IPS-15b (cell line): ENCODE results near the gene BOD1L1.

Experiments used
- H3K27me3 ChIP-seq: one replicate; pipeline ENCODE4 v1.6.1; 2013; ENCODE audit warnings: low read length; ENCODE audit not compliant: control insufficient read depth, insufficient read depth
- H3K36me3 ChIP-seq: one replicate; pipeline ENCODE4 v1.6.1; 2013; ENCODE audit warnings: low read length; ENCODE audit not compliant: control insufficient read depth, insufficient read depth
- H3K4me1 ChIP-seq: one replicate; pipeline ENCODE4 v1.6.1; 2013; ENCODE audit warnings: mild to moderate bottlenecking, low read length; ENCODE audit not compliant: control insufficient read depth, insufficient read depth
- H3K4me3 ChIP-seq: one replicate; pipeline ENCODE4 v1.5.1; 2013; ENCODE audit warnings: low read depth, low read length
- H3K9ac ChIP-seq: one replicate; pipeline ENCODE4 v1.6.1; 2013; ENCODE audit warnings: low read depth, mild to moderate bottlenecking, low read length
- H3K9me3 ChIP-seq: one replicate; pipeline ENCODE4 v1.6.1; 2013; ENCODE audit warnings: mild to moderate bottlenecking, low read length; ENCODE audit not compliant: control insufficient read depth, insufficient read depth

Gene BOD1L1

GRCh38 chr4:13542577-13543031, 84.9 kb downstream of the BOD1L1 start:
- peaks cover 91% of the 10 kb centered on the region for H3K27me3 ChIP-seq
- peaks cover 14% of the 10 kb centered on the region for H3K4me1 ChIP-seq
- no peaks in the 10 kb centered on the region for H3K9me3 ChIP-seq
- H3K9ac ChIP-seq, result no peak overlapping the region
- no peaks in the 10 kb centered on the region for H3K36me3 ChIP-seq
- peak overlapping the region; percentile 45 for H3K4me3 ChIP-seq

DNA sequence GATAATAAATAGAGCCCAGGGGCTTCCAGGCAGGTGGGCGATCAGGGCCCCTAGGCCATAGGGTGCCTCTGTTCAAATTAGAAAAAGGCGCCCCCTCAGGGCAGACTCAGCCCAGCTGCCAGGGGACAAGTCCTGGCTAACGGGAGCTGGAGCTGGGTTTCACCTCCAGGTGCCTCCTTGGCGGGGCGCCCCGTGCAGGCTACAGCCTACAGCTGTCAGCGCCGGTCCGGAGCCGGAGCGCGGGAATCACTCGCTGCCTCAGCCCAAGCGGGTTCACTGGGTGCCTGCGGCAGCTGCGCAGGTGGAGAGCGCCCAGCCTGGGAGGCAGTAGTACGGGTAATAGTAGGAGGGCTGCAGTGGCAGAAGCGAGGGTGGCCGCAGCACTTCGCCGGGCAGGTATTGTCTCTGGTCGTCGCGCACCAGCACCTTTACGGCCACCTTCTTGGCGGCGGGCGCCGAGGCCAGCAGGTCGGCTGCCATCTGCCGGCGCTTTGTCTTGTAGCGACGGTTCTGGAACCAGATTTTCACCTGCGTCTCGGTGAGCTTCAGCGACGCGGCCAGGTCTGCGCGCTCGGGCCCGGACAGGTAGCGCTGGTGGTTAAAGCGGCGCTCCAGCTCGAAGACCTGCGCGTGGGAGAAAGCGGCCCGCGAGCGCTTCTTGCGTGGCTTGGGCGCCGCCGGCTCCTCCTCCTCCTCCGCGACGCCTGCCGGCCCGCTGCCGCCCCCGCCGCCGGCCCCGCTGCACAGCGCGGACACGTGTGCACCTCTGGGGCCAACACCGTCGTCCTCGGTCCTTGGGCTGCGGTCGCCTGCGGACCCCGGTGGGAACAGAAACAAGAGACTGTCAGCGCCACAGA, 85.6 kb downstream of the BOD1L1 start:
- Histone ChIP-seq H3K36me3 (no peaks in the 10 kb centered on the region), H3K4me3 (peak overlapping the region; percentile 45), H3K9me3 (no peaks in the 10 kb centered on the region), H3K27me3 (peaks cover 92% of the 10 kb centered on the region), H3K9ac (no peak overlapping the region), H3K4me1 (peaks cover 14% of the 10 kb centered on the region)

DNA sequence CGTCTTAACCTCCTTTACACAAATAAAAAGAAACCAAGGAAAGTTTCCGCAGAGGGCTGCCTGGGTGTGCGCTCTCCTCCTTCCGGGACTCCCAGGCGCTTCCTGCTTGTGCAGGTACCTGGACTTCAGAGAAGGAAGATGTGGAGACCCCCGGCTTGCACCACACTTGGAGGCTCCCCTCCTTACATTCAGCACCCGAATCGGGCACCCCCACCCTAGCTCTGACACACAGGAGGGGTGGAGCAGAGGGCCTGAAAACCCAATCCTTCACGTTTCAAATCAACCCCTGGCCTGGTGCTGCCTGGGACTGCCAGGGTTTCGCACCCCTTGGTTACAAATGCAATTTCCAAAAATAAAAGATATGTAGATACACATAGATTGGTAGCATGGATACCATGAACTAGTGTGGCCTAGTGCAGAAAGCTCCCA, 86.3 kb downstream of the BOD1L1 start:
- Histone ChIP-seq H3K9ac (no peak overlapping the region), H3K9me3 (no peaks in the 10 kb centered on the region), H3K27me3 (peaks cover 92% of the 10 kb centered on the region), H3K4me1 (peaks cover 9% of the 10 kb centered on the region), H3K4me3 (peak overlapping the region; percentile 45), H3K36me3 (no peaks in the 10 kb centered on the region)

DNA sequence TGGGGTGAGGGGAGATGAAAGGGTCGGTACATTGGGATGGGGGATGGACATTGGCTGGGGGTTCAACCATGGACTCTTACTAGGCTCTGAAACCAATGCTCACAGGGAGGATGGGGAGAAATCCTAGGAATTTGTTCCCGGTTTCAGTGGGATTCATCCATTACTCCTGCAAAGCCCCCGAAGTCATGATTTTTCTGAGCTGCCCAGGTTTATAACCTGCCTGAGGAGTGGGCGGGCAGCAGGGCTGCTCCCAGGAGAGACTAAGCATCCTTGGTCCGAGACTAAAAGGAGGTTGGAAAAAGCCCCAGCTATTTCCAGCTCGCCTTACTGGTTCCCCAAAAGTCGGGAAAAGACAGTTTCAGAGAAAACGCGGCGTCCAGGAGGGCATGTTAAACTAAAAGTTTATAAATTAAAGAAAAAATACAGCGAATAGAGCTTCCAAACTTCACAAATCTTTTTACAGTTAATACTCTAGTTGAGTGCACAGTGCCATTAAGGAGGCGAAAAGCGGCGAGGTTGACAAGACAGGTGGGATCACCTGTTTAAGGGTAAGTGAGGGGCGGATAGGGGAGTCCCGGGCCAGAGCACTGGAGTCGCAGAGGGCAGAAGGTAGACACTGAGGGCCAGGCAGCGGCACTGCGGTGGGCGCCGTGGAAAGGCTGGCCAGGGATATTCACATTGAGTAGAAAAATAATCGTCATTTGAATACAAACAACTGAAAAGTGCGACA, 86.9 kb downstream of the BOD1L1 start:
- H3K9me3 ChIP-seq, result no peaks in the 10 kb centered on the region
- no peaks in the 10 kb centered on the region for H3K36me3 ChIP-seq
- no peak overlapping the region for H3K9ac ChIP-seq
- H3K4me1 ChIP-seq, result peaks cover 8% of the 10 kb centered on the region
- peaks cover 92% of the 10 kb centered on the region for H3K27me3 ChIP-seq
- peak overlapping the region; percentile 45 for H3K4me3 ChIP-seq

DNA sequence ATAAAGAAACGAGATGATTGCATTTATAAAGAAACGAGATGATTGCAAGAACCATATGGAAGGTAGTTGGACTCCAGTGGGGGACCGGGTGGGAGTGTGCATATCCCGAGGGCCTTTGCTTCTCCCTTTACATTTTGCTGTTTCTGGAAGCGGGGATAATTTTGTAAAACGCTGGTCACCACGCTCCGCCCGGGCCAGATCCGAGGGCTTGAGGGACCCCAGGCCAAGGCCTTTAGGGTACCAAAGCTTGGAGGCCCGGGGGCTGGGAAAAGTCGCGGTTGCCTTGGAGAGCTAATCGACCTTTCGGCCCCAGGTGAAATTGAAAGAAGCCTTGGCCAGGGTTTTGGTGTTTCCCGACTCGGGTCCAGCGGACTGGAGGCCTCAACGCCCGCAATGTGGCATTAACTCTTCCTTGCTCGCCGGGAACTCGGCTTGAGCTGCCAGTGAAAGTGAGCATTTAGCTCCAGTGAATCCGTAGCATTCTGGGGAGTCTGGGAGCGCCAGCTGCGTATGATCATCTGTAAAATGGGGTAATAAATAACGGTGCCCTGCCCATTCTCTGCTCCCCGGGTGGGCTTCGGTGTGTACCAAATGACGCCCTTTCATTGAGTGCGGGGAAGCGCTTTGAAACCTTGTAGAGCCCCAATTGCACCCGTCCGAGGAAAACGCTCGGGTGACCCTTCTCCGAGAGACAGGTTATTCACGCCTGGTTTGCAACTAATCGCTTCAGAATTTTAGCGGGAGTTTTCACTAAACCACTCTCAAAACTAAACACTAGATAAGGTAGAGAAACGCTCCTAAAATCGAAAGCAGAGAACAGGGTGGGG, 87.7 kb downstream of the BOD1L1 start:
- Histone ChIP-seq H3K9me3 (no peaks in the 10 kb centered on the region), H3K27me3 (peaks cover 93% of the 10 kb centered on the region)

GRCh38 chr4:13539047-13539618, 88.4 kb downstream of the BOD1L1 start:
- Histone ChIP-seq H3K27me3 (peaks cover 100% of the 10 kb centered on the region), H3K9ac (no peak overlapping the region), H3K4me3 (no peak overlapping the region), H3K36me3 (no peaks in the 10 kb centered on the region), H3K9me3 (no peaks in the 10 kb centered on the region), H3K4me1 (peaks cover 6% of the 10 kb centered on the region)

More for the DNA sequence above, 87.7 kb downstream of the BOD1L1 start:
- no peak overlapping the region for H3K4me3 ChIP-seq
- H3K9ac ChIP-seq, result no peak overlapping the region
- H3K4me1 ChIP-seq, result peaks cover 6% of the 10 kb centered on the region
- no peaks in the 10 kb centered on the region for H3K36me3 ChIP-seq

DNA sequence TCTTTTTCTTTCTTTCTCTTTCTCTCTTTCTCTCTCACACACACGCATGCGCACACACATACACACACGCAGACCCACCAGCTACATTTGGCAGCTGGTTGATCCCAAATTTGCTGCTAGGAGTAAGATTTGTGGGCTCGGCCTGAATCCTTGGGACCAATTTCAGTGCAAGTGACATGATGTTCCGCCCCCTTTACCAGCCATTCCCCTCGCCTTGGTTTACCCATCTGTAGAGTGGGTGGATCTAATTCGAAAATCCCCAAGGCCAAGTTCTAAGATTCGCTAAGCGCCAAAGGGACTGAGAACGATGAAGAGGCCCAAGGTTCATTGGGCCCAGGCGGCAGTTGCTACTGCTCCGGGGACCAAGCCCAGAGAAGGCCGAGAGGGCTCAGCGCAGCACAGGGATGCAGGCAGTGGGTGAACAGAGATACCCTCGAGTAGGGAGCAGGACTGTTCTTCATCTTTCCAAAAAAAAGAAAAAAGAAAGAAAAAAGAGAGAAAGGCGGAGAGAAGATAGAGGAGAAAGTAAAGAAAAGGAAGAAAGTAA, 89.0 kb downstream of the BOD1L1 start:
- H3K9me3 ChIP-seq, result no peaks in the 10 kb centered on the region
- peaks cover 100% of the 10 kb centered on the region for H3K27me3 ChIP-seq
- peak overlapping the region; percentile 8 for H3K4me3 ChIP-seq
- H3K4me1 ChIP-seq, result peaks cover 6% of the 10 kb centered on the region
- H3K36me3 ChIP-seq, result no peaks in the 10 kb centered on the region
- no peak overlapping the region for H3K9ac ChIP-seq

GRCh38 chr4:13537832-13538177, 89.7 kb downstream of the BOD1L1 start:
- H3K9ac ChIP-seq, result no peak overlapping the region
- H3K4me1 ChIP-seq, result peaks cover 3% of the 10 kb centered on the region
- no peaks in the 10 kb centered on the region for H3K9me3 ChIP-seq
- no peak overlapping the region for H3K4me3 ChIP-seq
- no peaks in the 10 kb centered on the region for H3K36me3 ChIP-seq
- peaks cover 100% of the 10 kb centered on the region for H3K27me3 ChIP-seq

GRCh38 chr4:13537011-13537831, 90.3 kb downstream of the BOD1L1 start:
- H3K36me3 ChIP-seq, result no peaks in the 10 kb centered on the region
- no peak overlapping the region for H3K9ac ChIP-seq
- H3K27me3 ChIP-seq, result peaks cover 100% of the 10 kb centered on the region
- H3K9me3 ChIP-seq, result no peaks in the 10 kb centered on the region
- H3K4me1 ChIP-seq, result peaks cover 3% of the 10 kb centered on the region
- H3K4me3 ChIP-seq, result peak overlapping the region; percentile 18

GRCh38 chr4:13536607-13537006, 90.9 kb downstream of the BOD1L1 start:
- Histone ChIP-seq H3K27me3 (peaks cover 100% of the 10 kb centered on the region), H3K4me1 (peaks cover 4% of the 10 kb centered on the region)

More at GRCh38 chr4:13536607-13537006, 90.9 kb downstream of the BOD1L1 start:
- Histone ChIP-seq H3K9me3 (no peaks in the 10 kb centered on the region), H3K36me3 (no peaks in the 10 kb centered on the region), H3K4me3 (no peak overlapping the region), H3K9ac (no peak overlapping the region)
